GM15510 (cell line): ENCODE results near the gene RHBDL1.

ENCODE experiments used
- POLR2A ChIP-seq: IDR thresholded peaks from 3 replicates; pipeline ENCODE4 v1.6.1; 2011; ENCODE audit warnings: borderline replicate concordance; ENCODE audit not compliant: insufficient read length; ENCODE audit errors: extremely low read depth

The RHBDL1 gene

DNA sequence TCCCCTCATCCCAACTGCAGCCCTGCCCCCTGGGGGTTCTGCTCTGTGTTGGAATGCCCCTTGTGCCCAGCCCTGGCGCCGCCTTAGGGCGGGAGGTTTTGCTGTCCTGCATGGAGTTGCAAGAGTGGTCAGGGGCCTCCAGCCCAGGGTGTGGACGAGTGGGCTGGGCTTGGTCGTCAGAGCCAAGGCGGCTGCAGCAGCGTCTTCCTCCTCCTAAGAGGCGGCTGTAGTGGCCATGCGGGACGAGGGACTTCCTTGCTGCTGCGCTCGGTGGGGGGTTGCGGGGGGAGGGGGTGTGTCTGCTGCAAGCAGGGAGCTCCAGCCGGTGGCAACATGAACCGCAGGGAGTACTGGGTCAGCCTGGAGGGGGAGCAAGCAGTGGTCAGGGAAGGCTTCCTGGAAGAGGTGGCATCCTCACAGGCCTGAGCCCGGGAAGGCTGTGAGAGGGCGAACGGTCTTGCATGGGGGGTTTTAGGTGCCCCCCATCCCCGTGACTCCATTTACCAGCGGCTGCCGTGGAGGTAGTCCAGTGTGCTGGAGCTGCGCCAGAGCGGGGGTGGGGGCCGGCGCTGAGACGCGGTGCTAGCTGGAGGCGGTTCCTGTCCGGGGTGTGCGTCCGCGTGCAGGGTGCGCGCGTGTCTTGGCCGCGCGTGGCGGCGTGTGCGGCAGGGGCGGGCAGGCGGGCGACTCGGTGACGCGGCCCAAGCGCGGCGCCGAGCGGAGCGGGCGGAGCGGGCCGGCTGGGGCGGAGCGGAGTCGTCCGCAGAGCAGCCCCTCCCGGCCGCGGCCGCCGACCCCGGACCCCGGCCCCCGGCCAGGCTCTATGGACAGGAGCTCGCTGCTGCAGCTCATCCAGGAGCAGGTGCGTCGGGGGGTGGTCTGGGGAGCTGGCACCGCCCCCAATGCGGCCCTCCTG, at the start of gene RHBDL1:
Gene RHBDL1 (plus strand): TSS at position 704 of the 916 bp plus-strand sequence. CDS start 120 bp downstream, at position 824.
- no peak for TF ChIP-seq POLR2A

DNA sequence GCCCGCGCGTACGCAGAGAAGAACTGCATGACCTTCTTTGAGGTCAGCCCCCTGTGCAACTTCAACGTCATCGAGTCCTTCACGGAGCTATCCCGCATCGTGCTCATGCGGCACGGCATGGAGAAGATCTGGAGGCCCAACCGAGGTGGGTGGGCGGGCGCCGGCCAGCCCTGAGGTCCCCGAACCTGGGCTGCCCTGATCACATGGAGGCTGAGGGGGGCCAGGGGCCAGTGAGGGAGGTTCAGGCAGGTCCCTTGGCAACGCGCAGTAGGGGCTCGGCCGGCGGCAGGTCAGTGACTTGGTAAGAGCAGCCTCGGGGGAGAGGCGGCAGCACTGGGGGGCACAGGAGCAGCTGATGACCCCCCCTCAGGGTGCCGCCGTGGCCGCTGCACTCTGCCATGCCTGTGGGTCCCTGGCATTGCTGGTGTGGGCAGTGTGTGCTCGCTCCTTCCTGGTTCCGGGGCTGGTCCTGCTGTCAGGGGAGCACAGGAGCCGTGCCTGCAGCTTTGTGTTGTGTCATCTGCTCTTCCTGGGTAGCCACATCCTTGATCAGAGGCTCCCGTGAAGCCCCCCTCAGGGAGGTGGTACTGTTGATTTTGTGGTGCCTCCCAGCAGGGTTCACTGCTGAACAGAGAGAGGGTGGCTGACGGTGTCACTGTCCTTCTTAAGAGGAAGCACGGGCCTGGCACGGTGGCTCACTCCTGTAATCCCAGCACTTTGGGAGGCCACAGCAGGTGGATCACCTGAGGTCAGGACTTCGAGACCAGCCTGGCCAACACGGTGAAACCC, 49.3 kb upstream of the RHBDL1 start:
- no peak for TF ChIP-seq POLR2A

DNA sequence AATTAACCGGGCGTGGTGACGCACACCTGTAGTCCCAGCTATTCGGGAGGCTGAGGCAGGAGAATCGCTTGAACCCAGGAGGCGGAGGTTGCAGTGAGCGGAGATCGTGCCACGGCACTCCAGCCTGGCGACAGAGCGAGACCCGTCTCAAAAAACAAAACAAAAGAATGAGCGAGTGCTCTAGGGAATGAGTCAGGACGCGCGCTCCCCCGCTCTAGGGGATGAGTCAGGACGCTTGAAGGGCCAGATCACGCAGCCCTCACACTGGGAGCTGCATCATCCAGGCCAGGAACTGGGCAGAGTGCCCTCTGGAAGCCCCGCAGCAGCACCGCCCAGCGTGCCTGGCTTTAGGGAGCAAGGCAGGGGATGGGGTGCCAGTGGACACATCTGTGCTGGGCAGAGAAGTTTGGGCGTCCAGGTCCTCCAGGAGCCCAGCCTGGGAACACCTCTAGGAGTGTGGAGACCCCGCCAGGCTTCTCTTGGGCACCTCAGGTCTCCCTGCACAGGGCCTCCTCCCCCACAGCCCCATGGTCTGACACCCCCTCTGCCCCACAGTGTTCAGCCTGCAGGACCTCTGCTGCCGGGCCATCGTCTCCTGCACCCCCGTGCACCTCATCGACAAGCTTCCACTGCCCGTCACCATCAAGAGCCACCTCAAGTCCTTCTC, 48.6 kb upstream of the RHBDL1 start:
- no peak for TF ChIP-seq POLR2A

DNA sequence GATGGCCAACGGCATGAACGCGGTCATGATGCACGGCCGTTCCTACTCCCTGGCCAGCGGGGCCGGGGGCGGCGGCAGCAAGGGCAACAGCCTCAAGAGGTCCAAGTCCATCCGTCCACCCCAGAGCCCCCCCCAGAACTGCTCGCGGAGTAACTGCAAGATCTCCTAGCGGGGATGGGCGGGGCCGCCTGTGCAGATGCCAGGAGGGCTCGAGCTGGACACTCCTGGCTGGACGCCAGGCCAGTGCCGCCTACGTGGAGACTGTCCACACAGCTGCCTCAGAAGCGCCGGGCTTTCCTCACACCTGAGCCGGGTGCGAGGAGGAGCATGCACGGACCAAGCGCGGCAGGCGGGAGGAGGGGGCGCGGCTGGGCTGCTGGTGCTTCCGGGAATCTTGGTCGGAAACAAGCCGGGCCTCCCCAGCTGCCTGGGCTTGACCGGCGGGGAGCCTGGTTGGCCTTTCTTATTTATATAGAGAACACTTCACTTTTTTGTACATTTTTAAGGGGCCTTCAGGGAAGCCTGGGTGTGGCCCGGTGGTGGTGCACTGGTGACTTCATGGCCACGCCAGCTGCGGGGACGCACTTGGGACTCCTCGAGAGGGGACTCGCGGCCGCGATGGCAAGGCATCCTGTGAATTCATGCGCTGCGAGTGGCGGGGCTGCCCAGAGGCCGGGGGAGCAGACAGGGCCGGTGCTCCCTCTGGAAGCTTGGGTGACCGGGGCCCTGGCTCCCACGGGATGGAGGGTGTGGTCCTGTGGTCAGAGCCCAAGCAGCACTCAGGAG, 47.8 kb upstream of the RHBDL1 start:
- no peak for TF ChIP-seq POLR2A

DNA sequence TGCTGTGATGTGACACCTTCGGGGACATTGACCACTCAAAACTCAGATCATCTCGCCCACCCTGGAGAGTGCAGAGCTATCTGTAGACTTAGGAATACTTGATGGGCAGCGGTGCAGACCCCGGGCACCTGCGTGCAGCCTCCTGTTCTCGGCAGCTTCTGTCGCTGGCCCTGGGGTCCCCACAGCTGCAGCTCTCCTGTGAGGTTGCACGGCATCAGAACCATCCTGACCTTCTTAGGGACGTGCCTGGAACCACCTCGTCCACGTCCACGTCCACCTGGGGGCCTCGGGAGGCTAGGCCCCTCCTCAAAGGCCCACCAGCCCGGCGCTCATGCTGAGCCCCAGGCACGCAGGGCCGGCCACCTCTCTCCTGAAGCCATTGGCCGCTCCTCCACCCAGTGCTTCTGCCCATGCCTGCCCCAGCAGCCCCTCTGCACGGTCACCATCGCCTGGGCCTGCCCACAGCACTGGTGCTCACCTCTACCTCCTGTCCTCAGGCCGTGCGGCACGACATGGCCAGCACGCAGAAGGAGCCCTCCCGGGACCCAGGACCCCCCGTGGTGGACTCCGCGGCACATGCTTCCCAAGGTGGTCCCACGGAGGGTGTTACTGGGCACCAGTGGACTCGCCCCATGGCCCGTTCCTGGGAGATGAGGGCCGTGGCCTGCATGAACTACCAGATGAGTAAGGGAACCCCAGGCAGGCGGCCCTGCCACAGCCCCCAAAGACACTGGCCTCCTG, 47.0 kb upstream of the RHBDL1 start:
- no peak for TF ChIP-seq POLR2A

DNA sequence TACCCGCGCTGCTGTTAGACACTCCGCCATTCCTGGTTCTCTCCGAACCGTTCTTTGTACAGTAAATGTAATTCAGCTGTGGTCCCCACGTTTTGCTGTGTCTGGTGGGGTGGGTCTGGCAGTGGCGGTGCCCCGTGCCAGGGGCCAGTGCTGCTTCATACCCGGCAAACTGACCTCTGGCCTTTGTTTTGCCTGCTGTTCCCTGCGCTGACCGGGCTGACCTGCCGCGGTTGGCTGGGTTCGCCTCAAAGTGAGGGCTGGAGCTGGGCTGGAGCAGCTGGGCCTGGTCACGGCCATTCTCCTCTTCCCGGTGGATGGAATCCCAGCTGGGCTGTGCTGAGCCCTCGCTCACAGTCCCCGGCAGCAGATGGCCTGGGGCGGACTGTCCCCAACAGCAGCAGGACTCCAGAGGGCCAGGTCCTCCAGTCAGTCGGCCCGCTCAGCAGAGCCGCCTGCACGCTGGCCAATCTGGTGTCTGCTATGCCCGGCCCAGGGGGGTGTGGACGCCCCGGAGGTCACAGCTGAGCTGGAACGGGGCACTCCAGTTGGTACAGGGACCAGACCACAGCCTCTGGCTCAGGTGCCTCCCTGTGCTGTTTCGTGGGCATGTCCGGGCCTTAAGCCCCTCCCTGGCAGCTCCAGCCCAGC, 46.2 kb upstream of the RHBDL1 start:
- no peak for TF ChIP-seq POLR2A

DNA sequence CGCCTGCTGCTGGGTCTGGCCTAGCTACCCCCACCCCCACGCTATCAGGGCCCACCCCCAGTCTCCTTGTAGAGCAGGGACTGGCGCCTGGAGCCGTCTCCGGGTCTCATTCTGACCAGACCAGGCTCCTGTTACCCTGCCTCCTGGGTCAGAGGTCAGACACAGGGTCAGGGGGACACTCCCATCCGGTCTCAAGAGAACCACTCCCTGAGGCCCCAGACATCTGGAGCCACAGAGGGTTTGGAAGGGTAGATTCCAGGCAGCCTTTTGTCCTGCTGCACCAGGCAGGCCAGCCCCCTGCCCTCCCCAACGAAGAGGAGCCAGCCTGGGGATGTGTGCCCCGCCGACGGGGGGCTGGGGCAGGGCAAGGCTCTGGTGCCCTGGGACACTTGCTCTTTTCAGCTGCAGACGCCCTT, 45.6 kb upstream of the RHBDL1 start:
- TF ChIP-seq POLR2A: no peak

DNA sequence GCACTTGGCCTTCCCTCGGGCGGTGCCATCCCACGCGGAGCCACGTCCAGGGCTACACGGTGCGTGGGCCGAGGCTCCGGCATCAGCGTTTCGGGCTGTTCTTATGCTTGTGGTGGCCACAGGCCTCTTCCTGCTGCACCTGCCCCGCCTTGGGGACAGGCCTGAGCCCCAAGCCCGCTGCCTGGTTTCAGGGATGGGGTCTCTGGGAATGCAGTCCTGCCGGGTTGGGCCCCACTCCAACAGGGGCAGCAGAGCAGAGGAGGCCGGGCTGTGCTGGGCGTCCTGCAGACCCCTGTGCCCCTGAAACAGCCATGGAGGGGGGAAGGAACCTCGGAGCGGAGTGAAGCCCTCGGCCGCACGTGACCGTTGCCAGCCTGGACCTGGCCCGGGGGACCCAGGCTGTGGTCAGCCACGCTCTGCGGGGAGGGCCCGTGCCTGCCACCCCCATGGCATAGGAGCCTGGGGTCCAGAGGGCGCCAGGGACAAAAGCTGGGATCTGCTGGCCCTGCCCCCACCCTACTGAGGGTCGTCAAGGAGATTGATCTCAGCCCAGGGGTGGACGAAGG, 45.1 kb upstream of the RHBDL1 start:
- TF ChIP-seq POLR2A: no peak

DNA sequence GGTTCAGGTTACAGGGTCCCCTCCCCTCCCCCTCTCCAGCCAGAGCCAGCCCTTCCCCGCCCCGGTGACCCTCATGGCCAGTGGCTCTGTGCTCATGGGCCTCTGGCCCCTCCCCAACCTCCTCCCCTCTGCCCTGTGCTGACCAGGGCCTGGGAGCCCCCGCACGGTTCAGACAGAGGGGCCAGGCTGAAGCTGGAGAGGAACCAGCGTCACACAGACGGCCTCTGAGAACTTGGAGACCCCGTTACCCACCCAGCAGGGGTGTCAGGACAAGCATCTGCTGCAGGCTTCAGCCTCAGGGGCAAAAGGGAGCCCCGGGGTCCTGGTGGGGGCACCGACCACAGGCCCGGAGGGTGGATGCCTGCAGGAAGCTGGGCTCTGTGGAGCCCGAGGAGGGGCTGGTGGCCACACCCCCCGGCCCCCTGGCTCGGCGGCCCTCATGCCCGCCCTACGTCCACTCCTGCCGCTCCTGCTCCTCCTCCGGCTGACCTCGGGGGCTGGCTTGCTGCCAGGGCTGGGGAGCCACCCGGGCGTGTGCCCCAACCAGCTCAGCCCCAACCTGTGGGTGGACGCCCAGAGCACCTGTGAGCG, 44.6 kb upstream of the RHBDL1 start, which contains the start of gene WFIKKN1:
Gene WFIKKN1 (plus strand): TSS at position 171 of the 591 bp plus-strand sequence. CDS start 269 bp downstream, at position 440.
- TF ChIP-seq POLR2A: no peak

DNA sequence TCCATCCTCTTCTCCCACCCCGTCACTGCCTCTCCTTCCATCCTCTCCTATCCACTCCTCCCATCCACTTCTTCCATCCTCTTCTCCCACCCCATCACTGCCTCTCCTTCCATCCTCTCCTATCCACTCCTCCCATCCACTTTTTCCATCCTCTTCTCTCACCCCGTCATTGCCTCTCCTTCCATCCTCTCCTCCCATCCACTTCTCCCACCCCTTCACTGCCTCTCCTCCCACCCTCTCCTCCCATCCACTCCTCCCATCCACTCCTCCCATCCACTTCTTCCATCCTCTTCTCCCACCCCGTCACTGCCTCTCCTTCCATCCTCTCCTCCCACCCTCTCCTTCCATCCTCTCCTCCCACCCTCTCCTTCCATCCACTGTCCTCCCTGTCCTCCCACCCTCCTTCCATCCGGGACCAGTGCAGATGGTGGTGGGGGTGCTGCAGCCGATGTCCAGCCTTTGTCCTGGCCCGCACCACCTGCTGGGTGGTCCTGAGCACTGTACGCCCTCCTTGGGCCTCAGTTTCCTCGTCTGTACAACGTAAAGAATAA, 43.6 kb upstream of the RHBDL1 start:
- no peak for TF ChIP-seq POLR2A

DNA sequence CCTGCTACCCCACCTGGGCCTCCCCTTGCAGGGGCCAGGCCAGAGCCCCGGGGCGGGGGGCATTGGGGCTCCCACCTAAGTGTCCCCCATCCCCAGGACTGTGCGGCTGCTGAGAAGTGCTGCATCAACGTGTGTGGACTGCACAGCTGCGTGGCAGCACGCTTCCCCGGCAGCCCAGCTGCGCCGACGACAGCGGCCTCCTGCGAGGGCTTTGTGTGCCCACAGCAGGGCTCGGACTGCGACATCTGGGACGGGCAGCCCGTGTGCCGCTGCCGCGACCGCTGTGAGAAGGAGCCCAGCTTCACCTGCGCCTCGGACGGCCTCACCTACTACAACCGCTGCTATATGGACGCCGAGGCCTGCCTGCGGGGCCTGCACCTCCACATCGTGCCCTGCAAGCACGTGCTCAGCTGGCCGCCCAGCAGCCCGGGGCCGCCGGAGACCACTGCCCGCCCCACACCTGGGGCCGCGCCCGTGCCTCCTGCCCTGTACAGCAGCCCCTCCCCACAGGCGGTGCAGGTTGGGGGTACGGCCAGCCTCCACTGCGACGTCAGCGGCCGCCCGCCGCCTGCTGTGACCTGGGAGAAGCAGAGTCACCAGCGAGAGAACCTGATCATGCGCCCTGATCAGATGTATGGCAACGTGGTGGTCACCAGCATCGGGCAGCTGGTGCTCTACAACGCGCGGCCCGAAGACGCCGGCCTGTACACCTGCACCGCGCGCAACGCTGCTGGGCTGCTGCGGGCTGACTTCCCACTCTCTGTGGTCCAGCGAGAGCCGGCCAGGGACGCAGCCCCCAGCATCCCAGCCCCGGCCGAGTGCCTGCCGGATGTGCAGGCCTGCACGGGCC, 42.8 kb upstream of the RHBDL1 start:
- TF ChIP-seq POLR2A: no peak
